Skeletal muscle tissue (tissue), 4 donors: ENCODE results near the gene ACAN. TPM values are rescaled to one million over a fixed set of nuclear protein-coding genes. Genes with fewer than 3 reads are reported as not detected.

Experiments
- H3K27ac ChIP-seq: one replicate; pipeline ENCODE4 v1.7.0; 2013; ENCODE audit warnings: mild to moderate bottlenecking, low read depth, low read length, inconsistent platforms
- H3K27me3 ChIP-seq, 3 donors: one replicate each; pipeline ENCODE4 v1.7.0; 2013; ENCODE audit warnings: low read length in 3 of 3; ENCODE audit not compliant: control insufficient read depth in 3 of 3, insufficient read depth in 3 of 3
- H3K36me3 ChIP-seq, 3 donors: one replicate each; pipeline ENCODE4 v1.7.0; 2013; ENCODE audit warnings: low read length in 3 of 3; ENCODE audit not compliant: control insufficient read depth in 3 of 3, insufficient read depth in 3 of 3
- H3K4me1 ChIP-seq, 3 donors: one replicate each; pipeline ENCODE4 v1.7.0; 2013; ENCODE audit warnings: low read length in 3 of 3, mild to moderate bottlenecking in 3 of 3; ENCODE audit not compliant: control insufficient read depth in 3 of 3, insufficient read depth in 3 of 3
- H3K4me3 ChIP-seq, 3 donors: one replicate each; pipeline ENCODE4 v1.7.0; 2013; ENCODE audit warnings: low read length in 3 of 3
- H3K9ac ChIP-seq, 3 donors: one replicate each; pipeline ENCODE4 v1.7.0; 2013; ENCODE audit warnings: low read length in 3 of 3, mild to moderate bottlenecking in 3 of 3, moderate library complexity in 2 of 3, low read depth in 1 of 3
- H3K9me3 ChIP-seq, 3 donors: one replicate each; pipeline ENCODE4 v1.7.0; 2013; ENCODE audit warnings: low read length in 3 of 3; ENCODE audit not compliant: control insufficient read depth in 3 of 3
- total RNA-seq: library from RNA; depleted of rRNA; stranded (reverse); fragments of >200 nt; gene quantifications from one replicate; pipeline ENCODE4 v1.2.3, GENCODE V29; 2014
- donor health status: Osteomylitis.

ACAN gene
- total RNA-seq, 1 donor from 2014 or later: 13.6 TPM

DNA sequence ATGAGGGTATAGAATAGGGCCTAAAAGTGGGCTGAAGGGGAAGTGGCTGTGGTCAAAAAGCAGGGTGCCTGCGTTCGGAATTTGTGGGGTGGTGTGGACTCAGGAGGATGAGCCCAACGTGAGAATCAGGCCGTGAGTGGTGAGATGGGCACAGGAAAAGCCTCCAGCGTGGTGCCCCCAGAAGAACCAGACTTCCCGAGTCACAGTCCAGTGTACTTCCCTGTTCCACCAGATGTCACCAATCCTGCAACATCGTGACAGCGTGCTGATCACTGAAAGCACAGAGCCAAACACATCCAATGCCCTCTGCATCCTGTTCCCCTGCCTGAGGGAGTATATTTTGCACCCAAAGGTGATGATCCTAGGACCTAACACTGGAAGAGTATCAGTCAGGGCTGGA, 20.8 kb upstream of the ACAN start:
- H3K4me1 ChIP-seq: no peaks in the 10 kb centered on the region
- H3K27ac ChIP-seq: no peak overlapping the region
- no peak overlapping the region for H3K4me3 ChIP-seq
- no peaks in the 10 kb centered on the region for H3K9me3 ChIP-seq
- no peak overlapping the region for H3K9ac ChIP-seq
- H3K27me3 ChIP-seq: no peaks in the 10 kb centered on the region
- no peaks in the 10 kb centered on the region for H3K36me3 ChIP-seq

DNA sequence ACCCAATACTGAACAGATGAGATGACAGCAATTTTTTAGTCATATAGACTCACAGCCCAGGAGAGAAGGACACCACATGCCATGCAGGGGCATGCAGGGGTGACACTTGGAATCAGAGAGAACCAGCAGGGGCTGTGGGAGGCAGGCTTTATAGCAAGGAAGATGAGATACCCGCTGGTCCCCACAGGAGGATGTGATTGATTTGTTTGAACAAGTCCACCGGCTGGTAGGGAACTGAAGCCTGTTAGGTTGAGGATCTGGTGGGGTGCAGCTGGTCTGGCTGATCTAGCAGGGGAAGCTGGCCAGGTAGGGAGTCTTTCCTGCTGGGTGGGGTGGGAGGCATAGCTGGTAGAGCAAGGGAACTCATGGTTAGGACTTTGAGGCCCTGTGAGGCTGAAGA, 18.0 kb upstream of the ACAN start:
- Histone ChIP-seq H3K4me3 (no peak overlapping the region), H3K9ac (no peak overlapping the region)

DNA sequence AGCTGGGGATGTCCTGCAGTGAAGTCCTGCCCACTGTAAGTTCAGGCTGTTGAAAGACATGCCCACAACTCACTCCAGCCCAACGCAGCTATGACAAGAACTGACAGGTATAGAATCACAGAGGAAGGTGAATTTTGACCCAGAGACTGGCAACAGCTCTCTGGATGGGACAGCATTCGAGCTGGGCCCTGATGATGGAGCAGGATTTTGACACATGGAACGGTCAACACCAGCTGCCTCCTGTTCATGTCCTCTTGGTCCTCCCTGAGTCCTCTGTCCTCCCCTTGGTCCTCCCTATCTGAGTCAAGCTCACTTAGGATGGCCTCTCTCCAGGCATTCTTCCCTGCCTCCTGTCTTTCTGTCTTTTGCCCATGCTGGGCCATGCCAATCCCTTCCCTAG, 15.2 kb upstream of the ACAN start:
- H3K9me3 ChIP-seq: no peaks in the 10 kb centered on the region
- no peak overlapping the region for H3K9ac ChIP-seq
- peaks cover 12 to 18% (median 14%) of the 10 kb centered on the region in 3 donors for H3K27me3 ChIP-seq
- no peak overlapping the region for H3K4me3 ChIP-seq
- no peaks in the 10 kb centered on the region for H3K36me3 ChIP-seq
- H3K4me1 ChIP-seq: no peaks in the 10 kb centered on the region
- no peak overlapping the region for H3K27ac ChIP-seq

More for the DNA sequence above, 18.0 kb upstream of the ACAN start:
- Histone ChIP-seq H3K27ac (no peak overlapping the region), H3K27me3 (peaks cover 0 to 4% (median 0%) of the 10 kb centered on the region in 3 donors), H3K36me3 (no peaks in the 10 kb centered on the region), H3K4me1 (no peaks in the 10 kb centered on the region), H3K9me3 (no peaks in the 10 kb centered on the region)

DNA sequence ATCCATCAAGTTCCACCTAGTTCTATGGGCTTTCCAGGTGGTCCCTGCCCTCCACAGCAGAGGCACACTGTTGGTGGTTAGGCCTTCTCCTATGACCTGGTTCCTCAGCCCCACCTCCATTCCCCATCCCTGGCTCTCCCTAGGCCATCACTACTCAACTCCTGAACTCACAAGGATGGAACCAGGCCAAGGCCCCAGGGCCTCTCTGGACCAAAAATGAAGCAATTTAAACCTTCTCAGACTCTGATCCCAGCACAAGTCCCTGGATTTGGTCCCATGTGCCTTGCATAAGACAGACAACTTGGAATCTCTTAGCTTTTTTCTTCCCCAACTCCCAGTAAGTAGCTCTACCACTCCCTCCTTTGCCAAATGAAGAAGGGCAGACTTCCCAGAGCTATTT, 14.4 kb upstream of the ACAN start:
- Histone ChIP-seq H3K36me3 (no peaks in the 10 kb centered on the region), H3K4me1 (no peaks in the 10 kb centered on the region), H3K4me3 (no peak overlapping the region), H3K27ac (no peak overlapping the region), H3K9ac (no peak overlapping the region), H3K9me3 (no peaks in the 10 kb centered on the region), H3K27me3 (peaks cover 14 to 23% (median 18%) of the 10 kb centered on the region in 3 donors)

DNA sequence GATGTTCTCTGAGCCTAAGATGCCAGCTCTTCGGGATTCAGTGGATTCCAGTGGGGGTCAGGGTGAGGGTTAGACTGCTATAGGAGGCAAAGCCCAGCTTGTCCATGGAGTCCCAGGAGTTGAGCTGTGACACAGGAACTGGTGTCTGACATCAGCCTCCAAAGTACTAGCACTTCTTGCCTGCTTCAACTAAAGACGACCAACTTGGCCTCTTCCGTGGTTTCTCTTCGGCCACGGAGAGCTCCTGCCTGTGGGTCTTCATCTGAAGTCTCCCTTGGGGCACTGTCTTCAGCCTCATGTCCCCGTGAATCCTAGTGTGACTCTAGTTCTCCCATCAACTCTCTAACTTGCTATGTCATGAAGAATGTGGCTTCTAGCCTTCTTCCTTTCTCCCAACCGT, 12.8 kb upstream of the ACAN start:
- H3K9me3 ChIP-seq: no peaks in the 10 kb centered on the region
- H3K4me3 ChIP-seq: no peak overlapping the region
- H3K4me1 ChIP-seq: no peaks in the 10 kb centered on the region
- no peak overlapping the region for H3K27ac ChIP-seq
- peaks cover 24 to 37% (median 29%) of the 10 kb centered on the region in 3 donors for H3K27me3 ChIP-seq
- H3K36me3 ChIP-seq: no peaks in the 10 kb centered on the region
- no peak overlapping the region for H3K9ac ChIP-seq

DNA sequence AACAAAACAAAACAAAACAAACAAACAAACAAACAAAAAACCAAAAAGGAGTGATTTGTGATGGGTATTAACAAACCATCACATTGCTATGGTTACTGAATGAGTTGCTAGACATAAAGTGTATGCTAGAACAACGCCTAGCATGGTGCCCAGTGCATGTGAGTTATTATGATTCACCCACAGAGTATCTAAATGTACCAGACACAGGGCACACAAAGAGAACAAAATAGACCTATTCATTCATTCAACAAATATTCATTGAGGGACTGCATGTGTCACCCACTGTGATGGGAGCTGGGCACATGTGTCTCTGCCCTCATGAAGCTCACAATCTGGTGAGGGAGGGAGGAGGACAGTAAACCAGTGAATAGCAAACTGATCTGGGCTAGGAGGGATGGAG, 11.6 kb upstream of the ACAN start:
- H3K4me1 ChIP-seq: no peaks in the 10 kb centered on the region
- H3K36me3 ChIP-seq: no peaks in the 10 kb centered on the region
- H3K9ac ChIP-seq: no peak overlapping the region
- peaks cover 24 to 44% (median 36%) of the 10 kb centered on the region in 3 donors for H3K27me3 ChIP-seq
- no peak overlapping the region for H3K4me3 ChIP-seq
- H3K27ac ChIP-seq: no peak overlapping the region
- H3K9me3 ChIP-seq: no peaks in the 10 kb centered on the region

DNA sequence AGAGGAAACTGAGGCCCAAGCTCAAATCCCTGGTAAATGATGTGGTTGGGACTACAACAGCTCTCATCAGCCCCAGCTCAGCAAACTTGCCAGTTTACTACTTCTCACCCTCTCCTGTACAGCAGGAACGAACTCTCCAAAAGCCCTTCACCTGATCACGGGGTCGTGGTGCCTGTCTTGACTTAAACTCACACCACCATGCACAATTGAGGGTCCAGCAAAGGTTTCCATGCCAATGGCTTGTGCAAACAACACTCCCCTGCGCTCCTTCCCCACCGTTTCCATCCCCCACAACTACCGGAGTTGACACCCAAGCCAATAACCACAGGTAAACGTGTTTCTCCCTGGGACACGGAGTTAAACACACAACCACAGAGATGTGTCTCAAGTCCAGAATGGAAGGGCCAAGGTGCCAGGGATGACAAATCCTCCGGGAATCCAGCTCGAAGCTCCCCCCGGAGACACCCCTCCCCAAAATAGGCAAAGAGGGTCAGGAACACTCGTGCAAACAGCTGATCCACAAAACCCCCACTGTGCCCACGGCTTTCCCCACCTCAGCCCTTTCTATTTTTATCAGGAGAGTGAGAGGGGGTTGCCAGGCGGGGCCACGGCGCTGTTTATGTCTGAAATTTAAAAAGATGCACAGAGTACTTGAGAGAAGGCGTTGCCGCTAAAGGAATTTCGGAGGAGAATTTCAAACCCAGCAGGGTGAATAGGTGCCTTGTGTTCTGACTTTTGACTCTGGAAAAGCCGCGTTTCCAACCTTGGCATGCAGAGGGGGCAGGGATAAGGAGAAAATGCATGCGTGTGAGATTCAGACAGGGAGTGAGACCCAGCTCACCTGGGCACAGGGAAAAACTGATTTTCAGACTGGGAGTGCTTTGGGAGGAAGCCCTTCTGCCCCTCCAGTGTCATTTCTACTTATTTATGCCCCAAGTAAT, 10.6 kb upstream of the ACAN start:
- H3K4me3 ChIP-seq: no peak overlapping the region
- H3K9ac ChIP-seq: no peak overlapping the region
- H3K36me3 ChIP-seq: no peaks in the 10 kb centered on the region
- no peaks in the 10 kb centered on the region for H3K4me1 ChIP-seq
- H3K27ac ChIP-seq: no peak overlapping the region
- H3K9me3 ChIP-seq: no peaks in the 10 kb centered on the region
- peaks cover 24 to 44% (median 39%) of the 10 kb centered on the region in 3 donors for H3K27me3 ChIP-seq

DNA sequence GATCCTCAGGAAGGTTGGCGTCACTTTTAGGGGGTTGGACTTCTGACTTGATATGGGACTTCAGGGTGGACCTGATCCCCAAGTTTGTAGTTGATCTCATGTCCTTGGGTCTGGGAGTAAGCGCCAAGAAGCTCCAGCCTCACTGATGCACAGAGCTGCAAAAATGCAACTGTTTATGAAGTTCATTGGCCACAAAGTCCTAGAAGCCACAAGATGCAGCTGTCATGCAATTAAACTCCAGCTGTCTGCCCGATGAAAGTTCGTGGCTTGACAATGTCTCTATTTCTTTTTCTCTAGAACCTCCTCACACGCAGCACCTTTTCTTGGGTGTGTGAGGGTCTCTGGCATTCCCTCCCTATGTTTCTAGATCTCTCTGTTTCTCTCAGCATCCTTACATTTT, 9.2 kb upstream of the ACAN start:
- no peak overlapping the region for H3K4me3 ChIP-seq
- H3K27me3 ChIP-seq: peaks cover 30 to 52% (median 41%) of the 10 kb centered on the region in 3 donors
- no peak overlapping the region for H3K9ac ChIP-seq
- no peaks in the 10 kb centered on the region for H3K9me3 ChIP-seq
- H3K4me1 ChIP-seq: no peaks in the 10 kb centered on the region
- H3K27ac ChIP-seq: no peak overlapping the region
- H3K36me3 ChIP-seq: no peaks in the 10 kb centered on the region

DNA sequence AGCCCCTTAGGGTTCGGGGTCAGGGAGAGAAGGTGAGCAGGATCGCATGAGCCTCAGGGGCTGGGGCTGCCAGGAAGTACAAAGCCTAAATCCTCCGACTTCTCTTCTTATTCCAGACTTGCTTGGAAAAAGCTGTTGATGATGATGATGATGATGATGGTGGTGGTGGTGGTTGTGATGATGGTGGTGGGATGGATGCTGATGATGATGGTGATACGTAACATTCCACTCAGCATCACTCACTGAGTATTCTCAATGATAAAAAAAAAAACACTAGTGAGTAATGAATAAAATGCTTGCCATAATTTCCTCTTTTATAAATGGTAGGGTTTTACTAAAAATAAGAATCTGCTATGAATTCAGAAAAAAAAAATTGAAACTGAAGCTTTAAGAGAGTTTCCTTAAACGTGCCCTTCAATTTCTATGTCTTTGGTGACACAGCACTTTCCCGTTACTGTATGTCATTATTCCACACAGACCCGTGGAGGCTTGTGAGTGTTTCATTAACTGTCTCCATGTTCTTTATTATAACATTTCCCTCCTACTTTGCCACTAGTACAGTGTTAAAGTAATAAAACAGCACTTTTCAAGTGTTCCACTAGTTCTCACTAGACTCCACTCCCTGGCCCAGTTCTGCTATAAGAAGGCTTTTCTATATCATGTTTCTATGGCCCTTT, 5.4 kb upstream of the ACAN start:
- Histone ChIP-seq H3K9ac (no peak overlapping the region), H3K27me3 (peaks cover 49 to 60% (median 50%) of the 10 kb centered on the region in 3 donors), H3K36me3 (no peaks in the 10 kb centered on the region)

DNA sequence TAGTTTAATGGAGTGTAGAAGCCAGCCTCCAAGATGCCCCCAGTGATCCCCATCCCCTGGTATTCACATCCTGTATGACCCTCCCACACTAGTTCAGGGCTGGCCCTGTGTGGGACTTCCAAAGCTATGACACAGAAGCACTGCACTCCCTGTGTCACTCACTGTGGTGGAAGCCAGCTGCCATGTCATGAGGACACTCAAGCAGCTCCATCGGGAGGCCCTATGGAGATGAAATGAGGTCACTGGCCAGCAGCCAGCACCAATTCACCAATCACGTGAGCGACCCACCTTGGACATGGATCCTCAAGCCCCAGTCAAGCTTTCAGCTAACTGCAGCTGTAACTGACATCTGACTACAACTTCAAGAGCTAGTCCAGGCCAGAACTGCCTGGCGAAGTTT, 3.9 kb upstream of the ACAN start:
- Histone ChIP-seq H3K4me1 (peaks cover 0 to 5% (median 2%) of the 10 kb centered on the region in 3 donors), H3K27me3 (peaks cover 51 to 64% (median 53%) of the 10 kb centered on the region in 3 donors), H3K9me3 (no peaks in the 10 kb centered on the region), H3K27ac (no peak overlapping the region), H3K36me3 (no peaks in the 10 kb centered on the region), H3K9ac (no peak overlapping the region), H3K4me3 (no peak overlapping the region)

More for the DNA sequence above, 5.4 kb upstream of the ACAN start:
- no peak overlapping the region for H3K4me3 ChIP-seq
- H3K27ac ChIP-seq: no peak overlapping the region
- H3K9me3 ChIP-seq: no peaks in the 10 kb centered on the region
- H3K4me1 ChIP-seq: no peaks in the 10 kb centered on the region
